Stimulated activated CD8-positive, alpha-beta memory T cell treated with anti-CD3 and anti-CD28 coated beads, Interleukin-12 subunit alpha, Interleukin-12 subunit beta, amount 100 ng/mL, for 24 hours (primary cell): ENCODE data around the gene LCNL1.

ENCODE experiments used
- DNase-seq: peaks from one replicate; pipeline ENCODE4 v3.0.0-alpha.2; 2020; ENCODE audit errors: extremely low read depth

LCNL1 gene

GRCh38 chr9:136947028-136947891 is 35.5 kb upstream of the LCNL1 start:
- no peak for DNase-seq

- no peak for DNase-seq
Measured at GRCh38 chr9:136947955-136948510, 34.8 kb upstream of the LCNL1 start.

- no peak for DNase-seq
Measured at GRCh38 chr9:136949239-136949816, 33.5 kb upstream of the LCNL1 start.

- peak; percentile 92 for DNase-seq
Measured at GRCh38 chr9:136949817-136950655, 32.8 kb upstream of the LCNL1 start.

GRCh38 chr9:136950656-136951276 is 32.0 kb upstream of the LCNL1 start:
- DNase-seq: no peak

- DNase-seq: no peak
Measured at GRCh38 chr9:136951541-136952320, 31.1 kb upstream of the LCNL1 start, which contains the start of gene LCN12. LCN12 (plus strand) TSS chr9:136952273; CDS start chr9:136952328, 55 bp downstream.

GRCh38 chr9:136952321-136952850 is 30.4 kb upstream of the LCNL1 start:
- DNase-seq: no peak

- DNase-seq: no peak
Measured at GRCh38 chr9:136952876-136953770, 29.7 kb upstream of the LCNL1 start.

- DNase-seq: no peak
Measured at GRCh38 chr9:136953771-136954269, 29.0 kb upstream of the LCNL1 start.

- no peak for DNase-seq
Measured at GRCh38 chr9:136954270-136955083, 28.3 kb upstream of the LCNL1 start.

GRCh38 chr9:136955202-136955942 is 27.4 kb upstream of the LCNL1 start:
- no peak for DNase-seq

- no peak for DNase-seq
Measured at GRCh38 chr9:136955943-136956335, 26.9 kb upstream of the LCNL1 start.

GRCh38 chr9:136956604-136957003 is 26.2 kb upstream of the LCNL1 start:
- DNase-seq: no peak

GRCh38 chr9:136957461-136957860 is 25.3 kb upstream of the LCNL1 start:
- DNase-seq: no peak

- DNase-seq: no peak
Measured at GRCh38 chr9:136957901-136958300, 24.9 kb upstream of the LCNL1 start.

GRCh38 chr9:136958473-136958872 is 24.3 kb upstream of the LCNL1 start:
- DNase-seq: no peak
